GM18498 (cell line): ENCODE results near the gene BCO1.
"Not testable (repeated sequence)": the region's sequence is repeated elsewhere in the genome, so short reads cannot be mapped to it uniquely, and the experiment has no call there.

Experiments used
- ATAC-seq: cut with Tn5 transposase; IDR thresholded peaks from one replicate; pipeline ENCODE4 v1.9.1; 2021; ENCODE audit warnings: mild to moderate bottlenecking, moderate library complexity; ENCODE audit not compliant: unreplicated experiment

The BCO1 gene, protein sequence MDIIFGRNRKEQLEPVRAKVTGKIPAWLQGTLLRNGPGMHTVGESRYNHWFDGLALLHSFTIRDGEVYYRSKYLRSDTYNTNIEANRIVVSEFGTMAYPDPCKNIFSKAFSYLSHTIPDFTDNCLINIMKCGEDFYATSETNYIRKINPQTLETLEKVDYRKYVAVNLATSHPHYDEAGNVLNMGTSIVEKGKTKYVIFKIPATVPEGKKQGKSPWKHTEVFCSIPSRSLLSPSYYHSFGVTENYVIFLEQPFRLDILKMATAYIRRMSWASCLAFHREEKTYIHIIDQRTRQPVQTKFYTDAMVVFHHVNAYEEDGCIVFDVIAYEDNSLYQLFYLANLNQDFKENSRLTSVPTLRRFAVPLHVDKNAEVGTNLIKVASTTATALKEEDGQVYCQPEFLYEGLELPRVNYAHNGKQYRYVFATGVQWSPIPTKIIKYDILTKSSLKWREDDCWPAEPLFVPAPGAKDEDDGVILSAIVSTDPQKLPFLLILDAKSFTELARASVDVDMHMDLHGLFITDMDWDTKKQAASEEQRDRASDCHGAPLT

GRCh38 chr16:81238296-81239011 lies at the start of gene BCO1:
Gene BCO1 (plus strand): TSS chr16:81238689. CDS start chr16:81238909, 220 bp downstream.
- ATAC-seq: no peak

GRCh38 chr16:81189100-81189664 lies 49.3 kb upstream of the BCO1 start:
- ATAC-seq: no peak

DNA sequence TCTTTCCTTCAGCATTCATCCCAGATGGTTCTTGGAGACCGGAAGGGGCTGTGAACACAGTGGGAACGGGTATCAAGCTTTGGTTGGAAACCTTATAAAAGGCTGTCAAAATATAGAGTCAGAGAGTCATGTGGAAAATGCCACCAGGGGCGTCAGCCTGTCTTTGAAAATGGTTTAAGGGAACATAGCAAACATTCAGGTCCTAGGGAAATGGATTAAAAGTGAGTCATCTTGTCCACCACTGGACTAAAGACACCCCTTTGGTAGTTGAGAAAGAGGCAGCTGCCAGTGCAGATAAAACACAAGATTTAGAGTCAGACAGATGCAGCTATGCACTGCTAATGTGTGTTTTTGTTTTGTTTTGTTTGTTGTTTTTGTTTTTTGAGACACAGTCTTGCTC lies 47.8 kb upstream of the BCO1 start:
- ATAC-seq: no peak

DNA sequence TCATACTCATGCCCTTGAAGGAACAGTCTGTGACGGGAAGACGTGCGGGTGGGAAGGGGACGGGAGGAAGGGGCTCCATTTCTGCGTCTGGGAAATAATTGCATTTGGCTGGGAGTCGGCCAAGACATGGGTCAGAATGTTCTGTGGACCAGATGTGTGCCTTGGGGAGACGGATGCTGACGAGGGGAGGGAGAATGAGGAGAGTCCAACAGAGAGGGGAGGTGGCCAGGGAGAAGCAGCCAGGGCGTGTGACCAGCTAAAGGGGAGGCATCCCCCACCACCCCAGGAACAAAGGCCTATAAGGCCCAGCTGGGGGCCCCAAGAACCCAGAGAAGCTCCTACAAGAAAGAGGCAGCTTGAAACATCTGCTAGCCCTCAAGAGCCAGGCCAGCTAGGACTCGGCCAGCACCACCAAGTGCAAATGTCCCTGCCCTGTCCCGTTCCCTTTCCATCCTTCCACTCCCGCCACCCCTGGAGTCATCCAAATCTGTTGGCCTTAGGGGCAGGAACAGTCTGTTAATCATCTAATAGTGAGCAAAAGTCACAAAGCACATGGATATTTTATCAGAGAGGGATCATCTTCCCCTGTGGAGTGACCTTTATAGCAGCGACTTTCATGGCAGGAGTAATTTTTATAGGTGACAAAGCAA lies 42.5 kb upstream of the BCO1 start:
- ATAC-seq: no peak

GRCh38 chr16:81198635-81199034 lies 39.9 kb upstream of the BCO1 start:
- ATAC-seq: no peak

DNA sequence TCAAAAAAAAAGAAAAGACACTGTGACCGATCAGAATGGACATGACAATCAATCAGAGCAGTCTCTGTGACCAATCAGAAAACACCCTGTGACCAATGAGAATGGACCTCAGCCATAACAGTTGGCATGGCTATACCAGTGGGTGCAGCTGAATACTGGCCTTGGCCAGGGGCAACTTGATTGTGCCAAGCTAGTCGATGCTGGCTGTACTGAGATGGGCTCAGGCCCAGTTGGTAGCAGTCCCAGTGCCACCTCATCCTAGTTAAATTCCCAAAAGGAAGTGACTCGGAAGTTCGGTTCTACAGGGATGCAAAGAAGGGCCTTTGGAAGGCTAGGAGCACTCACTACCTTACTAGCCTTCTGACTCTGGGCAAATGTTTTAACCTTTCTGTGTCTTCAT lies 37.2 kb upstream of the BCO1 start:
- no peak for ATAC-seq

GRCh38 chr16:81204798-81205680 lies 33.5 kb upstream of the BCO1 start:
- ATAC-seq: no peak

- no peak for ATAC-seq
These were observed 31.4 kb upstream of the BCO1 start for GRCh38 chr16:81207076-81207475.

DNA sequence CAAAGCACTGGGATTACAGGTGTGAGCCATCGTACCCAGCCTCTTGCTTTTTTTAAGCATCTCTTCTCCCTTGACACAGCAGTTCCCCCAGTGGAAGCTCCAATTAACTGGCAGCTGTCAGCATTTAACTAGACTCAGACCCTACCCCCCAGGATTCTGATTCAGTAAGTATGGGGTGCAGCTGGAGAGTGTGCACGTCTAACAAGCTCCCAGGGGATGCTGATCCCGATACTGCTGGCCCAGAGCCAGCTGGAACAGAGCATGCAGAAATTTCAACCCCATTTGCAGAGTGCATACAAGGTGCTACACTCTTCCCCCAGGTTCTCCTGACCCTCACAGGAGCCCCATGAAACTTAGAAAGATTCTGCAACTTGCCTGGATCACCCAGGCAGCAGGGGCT lies 27.7 kb upstream of the BCO1 start:
- no peak for ATAC-seq

- no peak for ATAC-seq
These were observed 25.5 kb upstream of the BCO1 start for GRCh38 chr16:81212830-81213465.

GRCh38 chr16:81214745-81215166 lies 23.7 kb upstream of the BCO1 start:
- no peak for ATAC-seq

GRCh38 chr16:81216114-81216513 lies 22.4 kb upstream of the BCO1 start:
- no peak for ATAC-seq

GRCh38 chr16:81216706-81217105 lies 21.8 kb upstream of the BCO1 start:
- no peak for ATAC-seq

DNA sequence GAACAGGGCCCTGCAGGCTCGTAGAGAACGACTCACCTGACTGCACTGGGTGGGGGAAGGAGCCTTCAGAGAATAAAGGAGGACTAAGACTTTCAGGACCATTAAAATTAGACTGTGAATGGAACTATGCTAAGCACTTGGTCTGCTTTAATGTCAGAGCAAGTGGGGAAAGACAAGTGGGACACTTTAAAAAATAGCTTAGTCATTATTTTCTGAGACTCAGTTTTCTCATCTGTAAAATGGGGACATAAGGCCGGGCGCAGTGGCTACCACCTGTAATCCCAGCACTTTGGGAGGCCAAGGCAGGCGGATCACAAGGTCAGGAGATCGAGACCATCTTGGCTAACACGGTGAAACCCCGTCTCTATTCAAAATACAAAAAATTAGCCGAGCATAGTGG lies 19.3 kb upstream of the BCO1 start:
- no peak for ATAC-seq

- no peak for ATAC-seq
These were observed 18.1 kb upstream of the BCO1 start for GRCh38 chr16:81220349-81220748.

DNA sequence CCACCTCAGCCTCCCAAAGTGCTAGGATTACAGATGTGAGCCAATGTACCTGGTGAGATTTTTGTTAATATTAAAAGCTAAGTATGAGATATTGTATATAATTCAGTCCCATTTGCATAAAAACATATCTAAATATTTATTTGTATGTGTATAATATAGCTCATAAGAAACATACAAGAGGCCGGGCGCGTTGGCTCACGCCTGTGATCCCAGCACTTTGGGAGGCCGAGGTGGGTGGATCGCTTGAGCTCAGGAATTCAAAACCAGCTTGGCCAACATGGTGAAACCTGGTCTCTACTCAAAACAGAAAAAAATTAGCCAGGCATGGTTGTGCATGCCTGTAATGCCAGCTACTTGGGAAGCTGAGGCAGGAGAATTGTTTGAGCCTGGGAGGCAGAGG lies 16.8 kb upstream of the BCO1 start:
- ATAC-seq: no peak

- ATAC-seq: no peak
These were observed 13.7 kb upstream of the BCO1 start for GRCh38 chr16:81224824-81225223.

DNA sequence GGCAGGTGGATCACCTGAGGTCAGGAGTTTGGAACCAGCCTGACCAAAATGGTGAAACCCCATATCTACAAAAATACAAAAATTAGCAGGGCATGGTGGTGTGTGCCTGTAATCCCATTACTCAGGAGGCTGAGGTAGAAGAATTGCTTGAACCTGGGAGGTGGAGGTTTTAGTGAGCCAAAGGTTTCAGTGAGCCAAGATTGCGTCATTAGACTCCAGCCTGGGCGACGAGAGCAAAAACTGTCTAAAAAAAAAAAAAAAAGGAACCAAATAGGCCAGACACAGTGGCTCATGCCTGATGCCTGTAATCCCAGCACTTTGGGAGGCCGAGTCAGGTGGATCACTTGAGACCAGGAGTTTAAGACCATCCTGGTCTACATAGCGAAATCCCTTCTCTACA lies 12.8 kb upstream of the BCO1 start:
- not testable (repeated sequence) for ATAC-seq

DNA sequence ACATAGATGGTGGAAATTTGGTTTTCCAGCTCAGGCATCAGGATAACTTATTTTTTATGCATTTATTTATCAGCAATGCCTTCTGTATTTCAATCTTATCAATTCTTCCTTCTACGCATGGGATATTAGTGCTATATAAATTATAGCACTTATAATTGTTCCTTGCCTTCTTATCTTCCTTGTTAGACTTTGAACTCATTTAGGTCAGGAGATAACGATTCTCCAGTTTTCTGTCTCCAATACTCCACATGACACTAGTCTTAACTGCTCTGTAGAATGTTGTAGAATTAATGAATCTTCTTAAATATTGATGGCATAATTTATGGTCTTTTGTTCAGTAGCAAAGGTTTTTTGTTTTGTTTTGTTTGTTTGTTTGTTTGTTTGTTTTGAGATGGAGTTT lies 10.7 kb upstream of the BCO1 start:
- ATAC-seq: no peak

GRCh38 chr16:81229811-81230210 lies 8.7 kb upstream of the BCO1 start:
- ATAC-seq: no peak
